Panc1 (cell line): ENCODE results near the gene TECR.

Source experiments
- POLR2AphosphoS5 ChIP-seq: IDR thresholded peaks from 2 replicates; pipeline ENCODE4 v1.6.1; 2012; ENCODE audit warnings: mild to moderate bottlenecking, low read depth, low read length, moderate library complexity
- SIN3A ChIP-seq: IDR thresholded peaks from 2 replicates; pipeline ENCODE4 v1.6.1; 2012; ENCODE audit warnings: low read depth, mild to moderate bottlenecking, low read length, moderate library complexity, borderline replicate concordance; ENCODE audit not compliant: insufficient read depth
- TCF7L2 ChIP-seq: IDR thresholded peaks from 2 replicates; pipeline ENCODE4 v1.6.1; 2011; ENCODE audit warnings: mild to moderate bottlenecking, low read depth, low read length, inconsistent platforms
- TF ChIP-seq, protein P1 (sequence below): fragments of 450-650 bp; IDR thresholded peaks from 2 replicates; pipeline ENCODE4 v1.5.1; 2017; ENCODE audit warnings: mild to moderate bottlenecking
- TF ChIP-seq, protein P2 (sequence below), 2 experiments: IDR thresholded peaks; 2 replicates each; pipeline ENCODE4 v1.6.1; 2011 to 2012; ENCODE audit warnings: low read depth in 2 of 2, control low read depth in 1 of 2, low read length in 1 of 2, mild to moderate bottlenecking in 1 of 2, moderate library complexity in 1 of 2; ENCODE audit not compliant: insufficient read depth in 1 of 2

DNA sequence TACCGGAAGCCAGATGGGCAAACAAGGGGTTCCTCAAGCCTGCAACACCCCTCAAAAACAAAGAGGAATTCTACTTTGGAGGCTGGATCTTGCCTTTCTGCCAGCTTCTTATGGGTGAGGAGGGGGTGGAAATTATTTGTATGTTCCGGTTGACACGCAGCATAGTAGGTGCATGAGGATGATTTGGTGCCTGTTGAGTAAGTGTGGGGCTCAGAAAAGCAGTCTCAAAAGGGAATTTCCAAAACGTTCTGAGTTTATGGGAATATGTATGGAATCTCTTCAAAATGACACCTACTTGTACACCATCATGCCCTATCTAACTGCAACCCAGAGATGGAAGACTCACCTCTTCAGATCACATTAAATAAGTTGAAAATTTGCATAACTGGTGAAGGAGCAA is 3.0 kb upstream of the TECR start:
- TF ChIP-seq, protein P1, sequence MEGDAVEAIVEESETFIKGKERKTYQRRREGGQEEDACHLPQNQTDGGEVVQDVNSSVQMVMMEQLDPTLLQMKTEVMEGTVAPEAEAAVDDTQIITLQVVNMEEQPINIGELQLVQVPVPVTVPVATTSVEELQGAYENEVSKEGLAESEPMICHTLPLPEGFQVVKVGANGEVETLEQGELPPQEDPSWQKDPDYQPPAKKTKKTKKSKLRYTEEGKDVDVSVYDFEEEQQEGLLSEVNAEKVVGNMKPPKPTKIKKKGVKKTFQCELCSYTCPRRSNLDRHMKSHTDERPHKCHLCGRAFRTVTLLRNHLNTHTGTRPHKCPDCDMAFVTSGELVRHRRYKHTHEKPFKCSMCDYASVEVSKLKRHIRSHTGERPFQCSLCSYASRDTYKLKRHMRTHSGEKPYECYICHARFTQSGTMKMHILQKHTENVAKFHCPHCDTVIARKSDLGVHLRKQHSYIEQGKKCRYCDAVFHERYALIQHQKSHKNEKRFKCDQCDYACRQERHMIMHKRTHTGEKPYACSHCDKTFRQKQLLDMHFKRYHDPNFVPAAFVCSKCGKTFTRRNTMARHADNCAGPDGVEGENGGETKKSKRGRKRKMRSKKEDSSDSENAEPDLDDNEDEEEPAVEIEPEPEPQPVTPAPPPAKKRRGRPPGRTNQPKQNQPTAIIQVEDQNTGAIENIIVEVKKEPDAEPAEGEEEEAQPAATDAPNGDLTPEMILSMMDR: no peak
- TF ChIP-seq, protein P2, sequence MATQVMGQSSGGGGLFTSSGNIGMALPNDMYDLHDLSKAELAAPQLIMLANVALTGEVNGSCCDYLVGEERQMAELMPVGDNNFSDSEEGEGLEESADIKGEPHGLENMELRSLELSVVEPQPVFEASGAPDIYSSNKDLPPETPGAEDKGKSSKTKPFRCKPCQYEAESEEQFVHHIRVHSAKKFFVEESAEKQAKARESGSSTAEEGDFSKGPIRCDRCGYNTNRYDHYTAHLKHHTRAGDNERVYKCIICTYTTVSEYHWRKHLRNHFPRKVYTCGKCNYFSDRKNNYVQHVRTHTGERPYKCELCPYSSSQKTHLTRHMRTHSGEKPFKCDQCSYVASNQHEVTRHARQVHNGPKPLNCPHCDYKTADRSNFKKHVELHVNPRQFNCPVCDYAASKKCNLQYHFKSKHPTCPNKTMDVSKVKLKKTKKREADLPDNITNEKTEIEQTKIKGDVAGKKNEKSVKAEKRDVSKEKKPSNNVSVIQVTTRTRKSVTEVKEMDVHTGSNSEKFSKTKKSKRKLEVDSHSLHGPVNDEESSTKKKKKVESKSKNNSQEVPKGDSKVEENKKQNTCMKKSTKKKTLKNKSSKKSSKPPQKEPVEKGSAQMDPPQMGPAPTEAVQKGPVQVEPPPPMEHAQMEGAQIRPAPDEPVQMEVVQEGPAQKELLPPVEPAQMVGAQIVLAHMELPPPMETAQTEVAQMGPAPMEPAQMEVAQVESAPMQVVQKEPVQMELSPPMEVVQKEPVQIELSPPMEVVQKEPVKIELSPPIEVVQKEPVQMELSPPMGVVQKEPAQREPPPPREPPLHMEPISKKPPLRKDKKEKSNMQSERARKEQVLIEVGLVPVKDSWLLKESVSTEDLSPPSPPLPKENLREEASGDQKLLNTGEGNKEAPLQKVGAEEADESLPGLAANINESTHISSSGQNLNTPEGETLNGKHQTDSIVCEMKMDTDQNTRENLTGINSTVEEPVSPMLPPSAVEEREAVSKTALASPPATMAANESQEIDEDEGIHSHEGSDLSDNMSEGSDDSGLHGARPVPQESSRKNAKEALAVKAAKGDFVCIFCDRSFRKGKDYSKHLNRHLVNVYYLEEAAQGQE (IDR thresholded peaks at IDR 0.05; ENCODE audit: insufficient read depth in 1 of 2, low read depth in 2 of 2, low read length in 1 of 2): no peak
- TF ChIP-seq TCF7L2: no peak
- no peak for TF ChIP-seq SIN3A
- no peak for TF ChIP-seq POLR2AphosphoS5
